Activated CD4-positive, CD25-positive, alpha-beta regulatory T cell treated with anti-CD3 and anti-CD28 coated beads, Interleukin-2, amount 50 U/mL, for 24 hours (primary cell): ENCODE data around the gene C1QB.

ENCODE experiments used
- ATAC-seq, 2 donors: fragments of 150-1000 bp; cut with Tn5 transposase; one replicate each; pipeline ENCODE4 v1.10.0; 2021; ENCODE audit warnings: mild to moderate bottlenecking in 1 of 2, moderate library complexity in 1 of 2

C1QB gene

GRCh38 chr1:22652881-22653316 lies at the start of gene C1QB:
TSS of gene C1QB (plus strand) at chr1:22653236. CDS start at chr1:22659463, 6,227 bp downstream.
- no peak for ATAC-seq

- ATAC-seq = no peak
These were observed 46.9 kb upstream of the C1QB start for GRCh38 chr1:22606161-22606560.

GRCh38 chr1:22607154-22607553 lies 45.9 kb upstream of the C1QB start:
- ATAC-seq = no peak

- no peak for ATAC-seq
These were observed 44.7 kb upstream of the C1QB start for GRCh38 chr1:22608361-22608760.

GRCh38 chr1:22609291-22609690 lies 43.7 kb upstream of the C1QB start:
- ATAC-seq = no peak

- no peak for ATAC-seq
These were observed 41.5 kb upstream of the C1QB start for GRCh38 chr1:22611530-22611947.

- ATAC-seq = no peak
These were observed 40.1 kb upstream of the C1QB start for GRCh38 chr1:22612671-22613571.

GRCh38 chr1:22613572-22613918 lies 39.5 kb upstream of the C1QB start:
- no peak for ATAC-seq

- no peak for ATAC-seq
These were observed 39.1 kb upstream of the C1QB start for GRCh38 chr1:22613951-22614350.

GRCh38 chr1:22615886-22616285 lies 37.1 kb upstream of the C1QB start:
- no peak for ATAC-seq

GRCh38 chr1:22616571-22616970 lies 36.5 kb upstream of the C1QB start:
- ATAC-seq = no peak

- ATAC-seq = no peak
These were observed 35.0 kb upstream of the C1QB start for GRCh38 chr1:22618056-22618455.

- ATAC-seq = no peak
These were observed 33.8 kb upstream of the C1QB start for GRCh38 chr1:22619252-22619651.

- no peak for ATAC-seq
These were observed 33.2 kb upstream of the C1QB start for GRCh38 chr1:22619798-22620197.

- ATAC-seq = no peak
These were observed 31.3 kb upstream of the C1QB start for GRCh38 chr1:22621761-22622160.

- no peak for ATAC-seq
These were observed 27.6 kb upstream of the C1QB start for GRCh38 chr1:22625262-22625925.

GRCh38 chr1:22626237-22627157 lies 26.5 kb upstream of the C1QB start:
- no peak for ATAC-seq

- ATAC-seq = no peak
These were observed 25.7 kb upstream of the C1QB start for GRCh38 chr1:22627331-22627730.

GRCh38 chr1:22628698-22629444 lies 24.2 kb upstream of the C1QB start:
- no peak for ATAC-seq

- ATAC-seq = no peak
These were observed 23.1 kb upstream of the C1QB start for GRCh38 chr1:22629886-22630285.

- no peak for ATAC-seq
These were observed 19.2 kb upstream of the C1QB start for GRCh38 chr1:22633697-22634463.

GRCh38 chr1:22635436-22635835 lies 17.6 kb upstream of the C1QB start:
- ATAC-seq = no peak
